HG03280 (cell line): ENCODE measurements around the gene SPTBN1.

ENCODE experiments used
- ATAC-seq: cut with Tn5 transposase; IDR thresholded peaks from one replicate; pipeline ENCODE4 v1.9.1; 2021; ENCODE audit warnings: mild to moderate bottlenecking, moderate library complexity; ENCODE audit not compliant: unreplicated experiment

The SPTBN1 gene

GRCh38 chr2:54587171-54588016, 131.3 kb downstream of the SPTBN1 start:
- ATAC-seq: no peak

DNA sequence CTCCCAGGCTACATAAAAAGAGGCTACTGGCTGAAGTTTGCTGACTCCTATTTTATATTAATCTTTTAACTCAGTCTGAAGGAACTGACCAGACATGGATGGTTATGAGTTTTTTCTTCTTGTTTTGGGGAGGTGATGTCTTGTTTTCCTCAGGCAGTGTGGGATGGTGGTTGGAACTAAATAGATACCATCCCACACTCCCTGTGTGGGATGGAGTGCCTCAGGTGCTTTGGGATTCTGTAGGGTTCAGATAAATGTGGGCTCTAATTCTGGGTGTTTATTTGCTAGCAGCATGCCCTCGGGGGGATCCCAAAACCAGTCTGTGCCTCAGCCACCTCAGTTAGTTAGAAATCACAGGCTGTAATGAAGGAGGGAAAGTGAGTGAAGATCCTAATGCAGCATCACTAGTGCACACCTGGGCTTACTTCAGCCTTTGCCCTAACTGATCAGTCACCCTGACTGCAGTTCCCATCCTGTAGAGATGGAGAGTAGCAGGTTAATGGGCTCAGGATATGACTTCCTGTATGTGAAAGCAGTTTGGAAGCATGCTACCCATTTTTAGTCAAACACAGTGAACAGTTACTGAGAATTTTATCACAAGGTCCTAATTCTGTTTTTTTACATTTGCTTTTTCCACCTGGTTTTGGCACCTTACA, 132.2 kb downstream of the SPTBN1 start:
- no peak for ATAC-seq

GRCh38 chr2:54589038-54589339, 132.9 kb downstream of the SPTBN1 start:
- no peak for ATAC-seq

DNA sequence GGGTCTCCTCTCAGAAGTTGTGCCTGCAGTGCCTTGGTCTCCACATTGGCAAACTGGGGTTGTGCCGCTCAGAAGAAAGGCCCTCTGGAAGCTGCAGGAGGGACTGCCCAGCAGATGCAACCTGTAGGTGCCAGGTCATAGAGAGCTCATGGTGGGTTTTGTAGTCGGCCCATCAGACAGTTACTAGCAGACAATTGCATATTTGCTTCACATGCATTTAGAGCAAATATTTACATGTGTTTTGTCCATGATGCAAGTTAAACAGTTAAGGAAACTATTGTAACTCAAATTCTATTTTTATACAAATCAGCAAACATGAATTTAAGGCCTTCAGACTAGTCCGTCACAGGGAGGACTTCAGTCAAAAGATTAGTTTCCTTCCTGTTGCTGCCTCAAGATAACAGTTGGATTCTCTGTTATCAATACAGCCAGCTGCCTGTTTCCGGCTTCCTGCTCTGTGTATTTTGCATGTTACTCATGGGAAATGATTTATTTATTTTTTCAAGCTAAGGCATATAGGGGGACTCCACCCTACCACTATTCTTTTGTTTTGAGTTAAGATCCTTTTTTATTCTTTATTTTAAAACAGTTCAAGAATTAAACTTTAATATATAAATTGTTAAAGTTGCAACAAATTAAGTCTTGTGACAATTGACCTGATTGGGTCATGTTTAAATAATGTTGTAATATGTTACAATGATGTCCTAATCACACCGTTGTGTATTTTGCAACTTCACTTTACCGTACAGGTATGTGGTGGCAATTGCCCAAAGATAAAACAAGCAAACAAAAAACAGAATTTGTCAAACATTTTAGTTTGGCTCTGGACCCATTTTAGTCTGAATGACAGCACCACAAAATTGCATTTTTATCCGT, 133.5 kb downstream of the SPTBN1 start:
- no peak for ATAC-seq

DNA sequence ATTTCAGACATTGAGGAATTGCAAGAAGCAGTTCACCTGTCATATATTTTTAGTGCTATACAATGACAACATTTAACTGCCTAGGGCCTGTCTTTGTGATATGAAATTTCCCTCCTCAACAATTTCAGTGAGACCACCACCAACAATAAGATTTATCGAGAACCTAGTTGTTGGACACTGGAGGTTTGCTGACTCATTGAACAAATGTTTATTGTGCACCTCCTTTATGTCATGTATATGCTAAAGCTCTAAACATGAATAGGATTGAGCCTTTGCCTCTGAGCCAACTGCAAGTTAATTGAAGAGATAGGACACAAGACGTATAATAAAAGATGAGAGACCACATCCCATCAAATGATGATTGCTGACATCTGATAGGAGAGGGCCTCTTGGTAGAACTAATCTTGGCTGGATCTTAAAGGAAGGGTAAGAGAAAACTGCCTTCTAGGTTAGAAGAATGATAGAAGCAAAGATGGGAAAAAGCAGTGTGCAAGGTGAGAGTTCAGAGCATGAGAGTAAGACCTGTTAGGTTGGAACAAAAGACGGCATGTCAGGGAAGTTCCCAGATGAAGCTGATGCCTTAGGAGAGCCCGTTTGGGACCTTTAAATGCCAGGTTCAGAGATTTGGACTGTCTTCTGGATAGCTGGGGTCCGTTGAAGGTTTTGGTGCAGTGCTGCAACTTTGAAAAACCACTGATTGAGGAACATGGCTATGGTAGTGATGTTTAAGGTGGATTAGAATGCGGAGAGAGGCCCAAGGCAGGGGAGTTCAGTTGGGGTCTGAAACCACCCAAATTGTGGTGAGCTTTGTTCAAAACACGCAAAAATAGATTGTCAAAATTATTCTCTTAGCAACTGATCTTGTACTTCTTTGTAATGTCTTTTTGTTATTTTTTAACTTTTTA, 134.3 kb downstream of the SPTBN1 start:
- ATAC-seq: no peak

DNA sequence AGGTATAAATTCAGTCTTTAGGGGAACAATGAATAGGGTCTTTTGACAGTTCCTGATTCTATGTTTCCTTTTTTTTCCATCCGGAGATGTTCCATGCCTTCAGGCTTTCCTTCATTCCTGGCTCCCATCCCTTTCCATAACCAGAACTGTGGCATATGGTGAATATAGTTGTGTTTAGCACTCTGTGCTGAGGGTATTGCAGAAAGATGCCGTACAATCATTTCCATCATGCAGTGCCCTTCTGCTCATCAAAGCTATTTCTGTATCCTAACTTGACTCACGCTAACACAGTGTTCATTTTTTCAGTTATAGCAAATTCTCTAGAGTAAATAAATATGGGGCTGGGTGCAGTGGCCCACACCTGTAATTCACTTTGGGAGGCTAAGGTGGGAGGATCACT, 135.4 kb downstream of the SPTBN1 start:
- ATAC-seq: no peak

DNA sequence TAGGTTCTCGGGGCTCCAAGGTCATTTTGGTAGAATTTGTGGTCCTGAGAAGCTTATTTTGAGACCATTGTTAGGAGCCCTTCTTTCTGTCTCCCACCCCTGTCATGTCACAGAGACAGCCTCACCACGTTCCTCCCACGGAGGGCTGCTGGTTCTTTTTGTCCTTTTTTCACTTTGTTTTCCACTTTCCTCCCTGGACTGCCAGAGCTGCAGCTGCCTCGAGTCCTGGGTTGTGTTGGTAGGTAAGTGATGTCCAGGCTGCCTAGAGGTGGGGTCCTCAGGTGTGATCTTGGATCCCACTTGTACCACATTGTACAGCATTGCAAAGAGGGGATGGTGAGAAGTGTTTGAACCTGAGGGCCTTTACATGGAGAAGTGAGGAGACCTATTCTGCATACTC, 137.1 kb downstream of the SPTBN1 start:
- ATAC-seq: no peak

DNA sequence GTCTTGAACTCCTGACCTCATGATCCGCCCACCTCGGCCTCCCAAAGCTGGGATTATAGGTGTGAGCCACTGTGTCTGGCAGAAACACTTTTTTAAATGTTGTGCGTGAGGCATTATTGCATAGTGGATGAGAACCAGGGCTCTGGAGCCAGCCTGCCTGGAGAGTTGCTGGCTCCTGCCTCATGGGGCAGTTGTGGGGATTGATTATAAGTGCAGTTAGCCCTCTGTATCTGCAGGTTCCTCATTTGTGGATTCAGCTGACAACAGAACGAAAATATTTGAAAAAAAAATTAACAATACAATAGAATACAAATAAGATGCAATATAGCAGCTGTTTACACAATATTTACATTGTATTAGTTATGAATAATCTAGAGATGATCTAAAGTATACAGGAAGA, 137.9 kb downstream of the SPTBN1 start:
- no peak for ATAC-seq

DNA sequence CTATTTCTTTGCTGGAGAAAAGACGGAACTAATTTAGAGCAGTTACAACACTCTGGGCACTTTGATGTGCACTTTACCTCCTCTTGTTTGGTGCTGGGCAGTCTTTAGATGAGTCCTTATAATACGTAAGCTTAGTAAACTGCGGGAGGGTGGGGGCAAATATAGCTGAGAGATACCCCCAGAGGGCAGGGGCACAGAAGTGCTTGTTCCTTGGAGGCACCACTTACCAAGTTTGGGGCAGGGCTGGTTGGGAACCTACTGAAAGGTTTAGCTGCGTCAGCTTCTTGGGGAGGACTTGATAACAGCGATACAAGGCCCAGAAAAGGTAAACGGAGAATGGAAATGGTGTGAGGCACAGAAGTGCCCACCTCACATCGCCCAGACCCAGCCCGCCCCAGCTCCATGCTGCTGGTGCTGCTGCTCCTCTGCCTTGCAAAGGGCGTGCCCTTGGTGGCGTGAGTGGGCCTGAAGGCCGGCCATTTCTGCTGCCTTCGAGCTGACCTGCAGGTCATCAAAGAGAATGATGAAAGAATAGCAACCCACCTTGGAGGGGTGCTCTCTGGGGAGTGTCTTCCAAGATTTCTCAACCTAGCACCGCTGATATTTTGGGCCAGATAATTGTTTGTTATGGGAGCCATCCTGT, 139.2 kb downstream of the SPTBN1 start:
- ATAC-seq: no peak

DNA sequence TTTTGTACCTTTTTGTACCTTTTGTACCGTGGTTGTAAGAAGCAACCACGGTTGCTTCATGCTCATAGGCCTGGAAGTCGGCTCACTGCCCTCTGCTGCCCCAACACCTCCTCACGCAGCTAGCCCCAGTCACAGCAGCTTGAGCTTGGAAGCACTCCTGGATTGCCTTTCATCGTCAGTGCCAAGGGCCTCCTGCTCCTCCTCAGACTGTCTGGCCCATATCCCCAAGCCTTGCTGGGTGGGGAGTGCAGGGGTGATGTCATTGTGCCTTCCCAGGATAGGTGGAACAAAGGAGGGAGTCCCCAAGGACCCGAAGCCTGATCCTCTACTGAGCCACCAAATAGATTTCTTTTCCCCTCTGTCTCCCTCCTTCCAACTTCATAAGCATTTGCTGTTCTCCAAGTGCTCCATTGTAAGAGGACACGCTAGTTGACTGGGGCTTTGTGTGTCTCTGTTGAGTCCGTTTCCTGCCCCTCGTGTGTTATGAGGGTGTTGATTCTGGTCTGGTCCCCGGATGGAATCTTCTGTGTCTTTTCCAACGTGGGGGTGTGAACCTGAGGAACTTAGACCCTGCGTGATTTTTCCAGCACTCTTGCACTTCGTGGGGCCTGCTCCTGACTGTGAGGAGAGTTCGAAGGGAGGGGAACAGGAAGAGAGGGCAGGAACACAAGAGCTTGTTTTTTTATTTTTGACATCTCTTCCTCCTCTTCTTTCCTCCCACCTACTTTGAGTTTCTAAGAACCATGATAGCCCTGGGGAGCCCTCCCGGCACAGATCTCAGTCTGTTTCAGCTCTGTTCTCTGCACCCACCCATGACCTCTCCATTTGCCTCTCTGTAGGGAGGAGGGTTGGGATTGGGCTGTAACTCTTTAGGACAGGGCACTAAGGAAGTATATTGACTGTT, 140.1 kb downstream of the SPTBN1 start:
- no peak for ATAC-seq

GRCh38 chr2:54597153-54597848, 141.2 kb downstream of the SPTBN1 start:
- ATAC-seq: no peak

DNA sequence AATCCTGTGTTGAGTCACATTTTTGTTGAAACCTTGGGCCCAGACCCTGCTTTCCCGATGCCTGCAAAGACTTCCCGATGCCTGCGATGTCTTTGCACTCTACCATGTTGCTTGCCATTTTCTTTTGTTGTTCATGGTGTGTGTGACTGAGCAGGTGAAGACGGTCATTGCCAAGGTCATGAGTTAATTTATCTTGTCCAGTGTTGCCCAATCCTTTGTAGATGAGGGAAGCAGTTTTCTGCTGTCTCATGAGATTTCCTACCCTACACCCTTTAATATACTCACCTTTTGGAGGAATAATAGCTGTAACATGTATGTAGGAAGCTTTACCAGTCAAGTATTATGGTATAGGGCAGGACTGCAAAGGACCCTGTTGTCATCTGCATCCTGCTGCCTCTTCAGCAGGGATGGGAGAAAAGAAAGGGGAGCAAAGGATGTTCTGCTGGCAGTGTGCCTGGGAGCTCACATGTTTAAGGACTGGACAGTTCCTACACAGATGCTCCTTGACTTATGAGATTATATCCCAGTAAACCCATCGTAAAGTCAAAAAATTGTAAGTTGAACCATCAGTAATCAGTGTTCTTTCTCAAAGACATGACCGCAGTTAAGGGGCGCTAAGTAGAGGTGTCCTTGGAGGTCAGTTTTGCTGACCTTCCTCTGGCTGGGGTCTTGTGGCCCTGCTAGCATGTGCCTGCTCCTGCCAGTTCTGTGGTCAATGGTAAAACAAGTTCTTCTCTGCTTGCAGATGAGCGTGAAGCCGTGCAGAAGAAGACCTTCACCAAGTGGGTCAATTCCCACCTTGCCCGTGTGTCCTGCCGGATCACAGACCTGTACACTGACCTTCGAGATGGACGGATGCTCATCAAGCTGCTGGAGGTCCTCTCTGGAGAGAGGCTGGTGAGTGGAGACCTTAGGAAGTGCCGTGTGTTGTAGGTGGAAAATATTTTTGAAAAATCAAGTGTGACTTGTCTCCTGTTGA, 142.5 kb downstream of the SPTBN1 start:
- ATAC-seq: no peak

DNA sequence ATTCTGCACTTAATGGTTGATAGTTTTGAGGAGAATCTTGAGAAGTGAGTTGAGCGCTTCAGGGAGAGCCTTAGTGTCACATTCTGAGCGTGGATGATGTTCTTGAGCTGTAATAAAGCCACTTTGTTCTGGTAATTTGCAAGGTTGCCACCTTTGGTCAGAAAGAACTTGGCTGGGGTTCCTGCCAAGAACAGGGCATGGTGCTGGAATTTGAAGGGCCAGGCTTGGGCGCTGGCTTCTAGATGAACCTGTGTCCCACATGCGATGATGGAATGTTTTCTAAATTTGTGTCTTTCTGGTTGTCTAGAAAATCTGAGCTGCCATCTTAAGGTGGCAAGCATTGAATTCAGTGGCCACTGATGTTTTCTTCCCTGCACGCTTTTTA, 143.2 kb downstream of the SPTBN1 start:
- ATAC-seq: no peak

GRCh38 chr2:54599914-54600313, 143.8 kb downstream of the SPTBN1 start:
- no peak for ATAC-seq

DNA sequence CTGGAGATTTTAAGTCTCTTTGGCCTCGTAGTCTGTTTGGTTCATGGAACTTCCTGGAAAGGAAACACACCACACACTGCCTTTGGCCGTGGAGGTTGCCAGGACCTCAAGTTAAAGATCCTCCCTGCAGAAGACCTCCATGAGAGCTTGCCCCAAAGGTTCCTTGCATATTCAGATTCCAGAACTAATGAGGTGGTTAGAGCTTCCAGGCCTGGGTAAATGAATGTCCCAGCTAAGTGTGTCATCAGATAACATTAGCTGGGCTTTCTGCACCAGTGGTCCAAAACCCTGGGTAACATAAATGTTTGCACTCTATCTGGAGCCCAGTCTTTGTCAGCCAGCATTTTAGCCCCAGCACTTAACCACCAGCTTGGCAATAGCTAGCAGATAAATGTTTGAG, 145.2 kb downstream of the SPTBN1 start:
- no peak for ATAC-seq

GRCh38 chr2:54602736-54603322, 146.7 kb downstream of the SPTBN1 start:
- no peak for ATAC-seq

DNA sequence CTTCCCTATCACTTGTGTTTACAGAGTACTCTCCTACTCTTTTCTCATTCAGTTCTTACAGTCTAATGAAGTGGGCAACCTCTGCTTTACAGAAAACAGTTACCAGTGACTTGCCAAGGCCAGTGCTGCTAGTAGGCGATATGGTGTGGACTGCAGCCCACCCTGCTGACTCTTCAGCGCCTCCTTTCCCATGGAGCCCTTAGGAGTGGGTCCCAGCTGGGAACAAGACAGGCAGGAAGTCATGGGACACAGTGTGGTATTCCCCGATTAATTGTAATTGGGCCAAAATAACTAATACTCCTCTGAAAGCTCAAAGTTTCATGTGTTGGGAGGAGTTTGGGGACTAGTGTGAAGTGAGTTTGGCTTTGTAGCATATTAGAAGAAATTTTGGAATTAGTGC, 147.2 kb downstream of the SPTBN1 start:
- no peak for ATAC-seq
